ENCODE data around the gene HSPB7.

The HSPB7 gene

GRCh38 chr1:15974855-15975254 lies 43.0 kb downstream of the HSPB7 start:
- TF ChIP-seq CTCF (tag by site-specific recombination; IDR thresholded peaks at IDR 0.05) (no peak), ZNF768 (tag by site-specific recombination; IDR thresholded peaks at IDR 0.05) (0 out of 2 replicates have a peak, but pooled peaks have one; percentile 13)
- Histone ChIP-seq H3K4me3 (ENCODE audit: low read depth, low read length) (peak overlapping the region; percentile 98), H3K36me3 (ENCODE audit: control insufficient read depth in 2 of 2, insufficient read depth in 1 of 2, low read length in 2 of 2) (peaks cover 0 to 30% of the 10 kb centered on the region in 2 experiments; a peak in 2 of 3 replicates), H3K9me3 (ENCODE audit: control insufficient read depth, insufficient read depth, low read depth, low read length) (no peaks in the 10 kb centered on the region), H3K27ac (ENCODE audit: extremely low read depth, low read depth, low read length) (peak overlapping the region; percentile 20; the same call in 1 of the 2 replicates), H3K4me1 (ENCODE audit: control insufficient read depth, insufficient read depth, low read length) (no peaks in the 10 kb centered on the region)
- CTCF ChIA-PET, result interaction anchor here (1.0 to 3.2 kb wide), 3 partner anchors 11 to 160 kb away, joined by 4 to 16 read pairs (median 4); no protein-coding TSS in a partner anchor
- POLR2A ChIA-PET, result interaction anchor here (0.5 to 1.8 kb wide), 7 partner anchors 23 to 243 kb away, joined by 3 to 6 read pairs (median 4); no protein-coding TSS in a partner anchor

- Histone ChIP-seq H3K9me3 (ENCODE audit: control insufficient read depth, insufficient read depth, low read depth, low read length) (no peaks in the 10 kb centered on the region), H3K27ac (ENCODE audit: extremely low read depth, low read depth, low read length) (no peak overlapping the region), H3K4me3 (ENCODE audit: low read depth, low read length) (no peak overlapping the region), H3K36me3 (ENCODE audit: control insufficient read depth in 2 of 2, insufficient read depth in 1 of 2, low read length in 2 of 2) (peaks cover 0 to 40% of the 10 kb centered on the region in 2 experiments; a peak in 2 of 3 replicates), H3K4me1 (ENCODE audit: control insufficient read depth, insufficient read depth, low read length) (no peaks in the 10 kb centered on the region)
- ChIA-PET CTCF (interaction anchor here (3.2 kb wide), 1 partner anchor 15 kb away, joined by 16 read pairs; no protein-coding TSS in a partner anchor), POLR2A (no interaction called here)
- TF ChIP-seq FEZF1 (tag by site-specific recombination; IDR thresholded peaks at IDR 0.05), result no peak
- no peak for TF ChIP-seq ZNF704 (tag by site-specific recombination; IDR thresholded peaks at IDR 0.05)
- no peak for TF ChIP-seq ZNF555 (tag by site-specific recombination; conservative IDR thresholded peaks at IDR 0.05)
Observed at GRCh38 chr1:15973772-15974171, 44.1 kb downstream of the HSPB7 start.

- Histone ChIP-seq H3K9me3 (ENCODE audit: control insufficient read depth, insufficient read depth, low read depth, low read length) (no peaks in the 10 kb centered on the region), H3K27ac (ENCODE audit: extremely low read depth, low read depth, low read length) (no peak overlapping the region), H3K4me3 (ENCODE audit: low read depth, low read length) (no peak overlapping the region), H3K36me3 (ENCODE audit: control insufficient read depth in 2 of 2, insufficient read depth in 1 of 2, low read length in 2 of 2) (peaks cover 0 to 53% of the 10 kb centered on the region in 2 experiments; a peak in 2 of 3 replicates), H3K4me1 (ENCODE audit: control insufficient read depth, insufficient read depth, low read length) (no peaks in the 10 kb centered on the region)
- CTCF ChIA-PET, result interaction anchor here (0.5 to 1.1 kb wide), 3 partner anchors 15 to 220 kb away, joined by 3 to 4 read pairs (median 3); no protein-coding TSS in a partner anchor
- POLR2A ChIA-PET, result no interaction called here
- TF ChIP-seq ZNF362 (tag by site-specific recombination; IDR thresholded peaks at IDR 0.05), result no peak
- TF ChIP-seq BCL11A (tag by site-specific recombination; IDR thresholded peaks at IDR 0.05; ENCODE audit: low read depth), result no peak
- TF ChIP-seq BCL11B (tag by site-specific recombination; IDR thresholded peaks at IDR 0.05; ENCODE audit: low read depth), result no peak
- peak; percentile 79; the same call in 1 of the 2 replicates for TF ChIP-seq ZNF280D (tag by site-specific recombination; IDR thresholded peaks at IDR 0.05)
- TF ChIP-seq ZNF580 (tag by site-specific recombination; IDR thresholded peaks at IDR 0.05), result peak; percentile 76
- TF ChIP-seq IKZF3 (tag by site-specific recombination; IDR thresholded peaks at IDR 0.05), result no peak
- TF ChIP-seq SETDB1 (IDR thresholded peaks at IDR 0.05; ENCODE audit: insufficient read length, low read length), result peak; percentile 34
- no peak for TF ChIP-seq ZNF366 (tag by site-specific recombination; conservative IDR thresholded peaks at IDR 0.05)
- no peak for TF ChIP-seq ZBTB17 (tag by site-specific recombination; IDR thresholded peaks at IDR 0.05)
- no peak for TF ChIP-seq ZNF837 (tag by site-specific recombination; IDR thresholded peaks at IDR 0.05)
- TF ChIP-seq ZSCAN18 (tag by site-specific recombination; IDR thresholded peaks at IDR 0.05), result no peak
- no peak for TF ChIP-seq PRDM10 (tag by site-specific recombination; IDR thresholded peaks at IDR 0.05)
Observed at GRCh38 chr1:15972409-15972808, 45.4 kb downstream of the HSPB7 start.

All from HEK293 (cell line).